Lower leg skin (tissue), 4 donors: Measurements from ENCODE around the gene ADAM33. TPM values are rescaled to one million over a fixed set of nuclear protein-coding genes. Genes with fewer than 3 reads are reported as not detected.

Source experiments
- DNase-seq, 2 donors: peaks; one replicate each; pipeline ENCODE4 v3.0.0-alpha.2; 2019; ENCODE audit warnings: low spot score in 2 of 2
- H3K4me3 ChIP-seq: fragments of 200-600 bp; sonication (generic); 2 replicates; pipeline ENCODE4 v1.5.1; 2017; ENCODE audit warnings: mild to moderate bottlenecking, low read depth; ENCODE audit not compliant: poor library complexity, severe bottlenecking
- POLR2A ChIP-seq, 2 donors: fragments of 450-650 bp; IDR thresholded peaks; one replicate each; pipeline ENCODE4 v1.6.1; 2016 to 2017; ENCODE audit warnings: antibody characterized with exemption in 2 of 2, mild to moderate bottlenecking in 1 of 2, moderate library complexity in 1 of 2
- WGBS, 2 donors: methylation state at CpG; one replicate each; pipeline ENCODE4 v1.1.5; 2018; 5-methylcytosine and 5-hydroxymethylcytosine counted together
- intact Hi-C: fragments of 100-400 bp; cut with DNase I; formaldehyde crosslinking; loops from one replicate; pipeline ENCODE4 v1.15.0; 2023; ENCODE audit warnings: low total_unique reads
- total RNA-seq, 4 donors: library from RNA; depleted of rRNA; stranded (reverse); fragments of >200 nt; gene quantifications; one replicate each; pipeline ENCODE4 v1.1.0, GENCODE V29; 2016
- TF ChIP-seq, protein P1 (sequence below), 3 donors: fragments of 450-650 bp; IDR thresholded peaks; one replicate each; pipeline ENCODE4 v1.5.1; 2016; ENCODE audit warnings: antibody characterized with exemption in 3 of 3, mild to moderate bottlenecking in 3 of 3, moderate library complexity in 2 of 3

Gene ADAM33
- total RNA-seq, 4 donors from 2014 or later = 8.0 to 13.7 (median 11.1) TPM

DNA sequence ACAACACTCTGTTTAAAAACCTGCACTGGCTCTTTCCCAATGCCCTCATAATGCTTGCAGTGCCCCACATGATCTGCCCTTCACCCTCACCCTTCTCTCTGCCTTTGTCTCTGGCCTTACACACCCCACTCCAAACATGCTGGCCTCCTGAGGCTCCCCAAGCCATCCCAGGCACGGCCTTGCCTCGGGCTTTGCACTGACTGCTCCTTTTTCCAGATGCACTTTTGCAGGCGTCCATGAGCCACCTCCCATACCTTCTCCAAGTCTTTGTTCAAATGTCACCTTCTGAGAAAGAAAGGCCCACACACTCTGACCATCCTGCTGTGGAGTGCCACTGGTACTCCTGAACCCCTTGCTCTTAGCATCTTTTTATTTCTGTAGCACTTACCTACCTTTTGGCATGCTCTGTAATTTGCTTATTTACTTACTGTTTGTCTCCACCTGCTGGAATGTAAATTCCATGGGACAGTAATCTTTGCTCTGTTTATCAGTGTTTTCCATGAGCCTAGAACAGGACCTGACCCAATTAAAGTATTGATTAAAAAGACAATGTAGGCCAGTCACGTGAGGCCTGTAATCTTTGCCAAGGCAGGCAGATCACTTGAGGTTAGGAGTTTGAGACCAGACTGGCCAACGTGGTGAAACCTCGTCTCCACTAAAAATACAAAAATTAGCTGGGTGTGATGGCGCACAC lies 49.4 kb downstream of the ADAM33 start:
- H3K4me3 ChIP-seq = no peak overlapping the region
- no peak for DNase-seq
- 83 to 87% methylated on average over 7 of the region's 7 CpGs for WGBS, 2 donors
- TF ChIP-seq, protein P1, sequence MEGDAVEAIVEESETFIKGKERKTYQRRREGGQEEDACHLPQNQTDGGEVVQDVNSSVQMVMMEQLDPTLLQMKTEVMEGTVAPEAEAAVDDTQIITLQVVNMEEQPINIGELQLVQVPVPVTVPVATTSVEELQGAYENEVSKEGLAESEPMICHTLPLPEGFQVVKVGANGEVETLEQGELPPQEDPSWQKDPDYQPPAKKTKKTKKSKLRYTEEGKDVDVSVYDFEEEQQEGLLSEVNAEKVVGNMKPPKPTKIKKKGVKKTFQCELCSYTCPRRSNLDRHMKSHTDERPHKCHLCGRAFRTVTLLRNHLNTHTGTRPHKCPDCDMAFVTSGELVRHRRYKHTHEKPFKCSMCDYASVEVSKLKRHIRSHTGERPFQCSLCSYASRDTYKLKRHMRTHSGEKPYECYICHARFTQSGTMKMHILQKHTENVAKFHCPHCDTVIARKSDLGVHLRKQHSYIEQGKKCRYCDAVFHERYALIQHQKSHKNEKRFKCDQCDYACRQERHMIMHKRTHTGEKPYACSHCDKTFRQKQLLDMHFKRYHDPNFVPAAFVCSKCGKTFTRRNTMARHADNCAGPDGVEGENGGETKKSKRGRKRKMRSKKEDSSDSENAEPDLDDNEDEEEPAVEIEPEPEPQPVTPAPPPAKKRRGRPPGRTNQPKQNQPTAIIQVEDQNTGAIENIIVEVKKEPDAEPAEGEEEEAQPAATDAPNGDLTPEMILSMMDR (IDR thresholded peaks at IDR 0.05) = no peak
- intact Hi-C loops = no loop called here

DNA sequence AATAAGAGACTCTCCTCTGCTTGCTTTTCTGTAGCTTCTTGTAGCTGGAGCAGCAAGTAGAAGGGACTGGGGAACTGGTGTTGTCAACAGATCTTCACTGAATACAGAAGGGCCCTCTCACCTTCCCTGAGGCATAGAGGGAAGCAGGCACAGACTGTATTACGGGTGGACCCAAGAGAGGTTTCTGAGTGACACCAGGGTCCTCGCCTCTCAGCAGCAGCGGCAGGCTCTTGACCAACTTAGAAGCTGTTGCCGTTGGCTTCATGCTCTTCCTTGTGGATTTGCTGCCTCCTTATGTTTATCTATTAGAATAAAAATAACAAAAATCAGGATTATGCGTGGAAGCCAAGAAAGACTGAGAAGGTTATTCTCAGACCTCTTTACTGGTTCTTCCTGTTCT lies 50.3 kb downstream of the ADAM33 start:
- H3K4me3 ChIP-seq = no peak overlapping the region
- TF ChIP-seq POLR2A (IDR thresholded peaks at IDR 0.05) = no peak
- TF ChIP-seq, protein P1 (IDR thresholded peaks at IDR 0.05) = no peak
- DNase-seq = no peak
- WGBS, 2 donors = 88 to 90% methylated on average over 5 of the region's 5 CpGs
- intact Hi-C loops = no loop called here

DNA sequence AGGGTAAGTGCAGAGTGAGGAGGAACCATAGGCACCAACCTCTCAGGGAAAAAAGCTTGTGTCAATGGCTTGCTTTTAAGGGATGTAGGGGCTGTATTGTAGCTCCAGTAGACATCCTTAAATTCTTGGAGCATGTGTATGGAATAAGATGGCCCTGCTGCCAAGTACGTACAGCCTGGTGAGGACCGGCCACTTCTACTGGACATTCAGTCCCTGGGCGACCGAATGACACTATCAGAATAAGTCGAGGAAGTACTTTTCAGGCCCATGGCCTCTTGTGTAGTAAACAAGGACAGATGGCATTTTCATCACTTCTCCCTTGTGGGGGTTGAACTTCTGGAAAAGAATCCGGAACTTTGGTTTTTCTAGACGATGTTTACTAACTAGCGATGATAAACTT lies 51.4 kb downstream of the ADAM33 start:
- no peak for DNase-seq
- H3K4me3 ChIP-seq = no peak overlapping the region
- WGBS, 2 donors = 89 to 91% methylated on average over 8 of the region's 8 CpGs
- TF ChIP-seq, protein P1 (IDR thresholded peaks at IDR 0.05) = no peak
- no peak for TF ChIP-seq POLR2A (IDR thresholded peaks at IDR 0.05)
- intact Hi-C loops = no loop called here

DNA sequence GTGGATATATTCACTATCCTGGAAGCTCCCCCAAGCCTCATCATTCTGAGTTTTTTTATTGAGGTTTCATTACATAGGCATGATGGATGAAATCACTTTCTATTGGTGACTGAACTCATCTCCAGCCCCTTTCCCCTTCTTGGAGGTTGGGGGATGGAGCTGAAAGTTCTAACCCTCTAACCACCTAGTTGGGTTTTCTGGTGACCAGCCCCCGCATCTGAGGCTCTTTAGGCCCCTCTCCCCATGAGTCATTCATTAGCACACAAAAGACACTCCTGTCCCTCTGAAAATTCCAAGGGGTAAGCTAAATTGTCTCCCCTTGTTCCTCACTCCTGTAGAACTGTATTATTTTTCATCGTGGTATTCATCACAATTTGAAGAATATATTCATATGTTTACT lies 51.9 kb downstream of the ADAM33 start:
- intact Hi-C loops = no loop called here
- H3K4me3 ChIP-seq = no peak overlapping the region
- 86 to 87% methylated on average over 2 of the region's 2 CpGs for WGBS, 2 donors
- no peak for DNase-seq
- TF ChIP-seq, protein P1 (IDR thresholded peaks at IDR 0.05) = no peak
- no peak for TF ChIP-seq POLR2A (IDR thresholded peaks at IDR 0.05)

DNA sequence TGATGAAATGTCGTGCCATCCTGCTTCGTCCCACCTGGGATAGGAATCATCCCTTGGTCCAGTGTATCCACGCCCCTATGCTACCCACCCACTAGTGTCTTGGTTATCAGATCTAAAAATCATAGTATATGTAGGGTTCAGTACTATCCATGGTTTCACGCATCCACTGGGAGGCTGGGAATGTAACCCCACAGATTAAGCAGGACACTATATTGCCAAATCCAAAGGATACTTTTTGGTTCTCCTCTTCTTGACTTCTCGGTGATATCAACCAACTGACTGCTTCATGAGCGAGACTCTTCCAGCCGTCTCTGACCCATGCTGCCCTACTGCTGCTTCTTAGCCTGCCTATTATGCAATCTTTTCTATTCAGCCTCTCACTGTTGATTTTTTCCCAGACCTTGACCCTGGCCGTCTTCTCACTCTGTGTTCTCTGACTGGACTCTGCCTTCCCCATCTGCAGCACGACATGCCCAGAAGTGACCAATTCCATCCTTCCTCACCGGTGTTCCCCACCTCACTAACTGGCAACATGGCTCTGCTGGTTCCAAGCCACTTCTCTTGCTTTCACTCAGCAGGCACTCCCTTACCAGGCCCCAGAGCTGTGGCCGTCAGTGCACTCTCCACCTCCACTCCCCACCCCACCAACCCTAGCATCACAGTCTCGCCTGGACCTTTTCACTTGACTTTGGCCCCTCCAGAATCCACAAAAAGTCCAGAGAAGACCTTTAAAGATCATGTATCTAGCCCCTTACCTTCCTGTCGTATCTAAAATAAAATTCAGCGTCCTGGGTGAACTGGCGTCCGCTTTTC lies 53.1 kb downstream of the ADAM33 start:
- TF ChIP-seq POLR2A (IDR thresholded peaks at IDR 0.05) = no peak
- TF ChIP-seq, protein P1 (IDR thresholded peaks at IDR 0.05) = peak in 1 of 3 donors; percentile 80
- 89 to 91% methylated on average over 16 of the region's 16 CpGs for WGBS, 2 donors
- intact Hi-C loops = no loop called here
- H3K4me3 ChIP-seq = no peak overlapping the region
- DNase-seq = no peak
